Measurements from ENCODE around the gene HEATR5B. TPM values are rescaled to one million over a fixed set of nuclear protein-coding genes. Genes with fewer than 3 reads are reported as not detected.

HEATR5B gene
- polyA plus RNA-seq, 3 donors: 3.5 to 21.6 (median 3.8) TPM

DNA sequence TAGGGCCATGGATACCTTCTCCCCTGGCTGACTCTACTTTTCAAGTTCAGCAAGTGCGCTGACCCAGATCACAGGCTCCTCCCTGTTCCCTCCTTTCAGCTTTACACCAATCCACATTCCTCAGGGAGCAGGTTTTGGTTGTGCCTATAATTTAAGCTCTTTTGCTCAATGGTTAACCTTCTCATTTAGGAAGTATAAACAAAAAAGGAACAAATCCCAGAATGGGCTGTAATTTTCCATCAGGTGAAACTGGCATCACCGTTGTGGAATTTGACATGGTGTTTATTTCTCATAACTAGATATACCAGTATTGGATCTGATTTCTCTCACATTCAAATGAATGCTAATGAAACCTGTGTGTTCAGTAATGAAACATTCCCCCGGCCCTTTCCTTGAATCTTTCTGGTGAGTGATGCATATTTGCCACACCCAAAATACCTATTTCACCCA lies 131.4 kb downstream of the HEATR5B start:
- H3K27me3 ChIP-seq (ENCODE audit: control insufficient read depth in 2 of 2, insufficient read depth in 2 of 2, low read length in 2 of 2): no peaks in the 10 kb centered on the region
- H3K9me3 ChIP-seq (replicated peaks in 1 of 2; ENCODE audit: control insufficient read depth in 1 of 2, insufficient read depth in 1 of 2, low read length in 2 of 2): no peaks in the 10 kb centered on the region
- Mint-ChIP-seq H3K36me3 (peaks cover 16% of the 10 kb centered on the region in 2 donors), H3K27me3 (ENCODE audit: low read depth in 3 of 3) (no peaks in the 10 kb centered on the region), H3K4me3 (no peak overlapping the region), H3K4me1 (peaks cover 13% of the 10 kb centered on the region), H3K27ac (peak overlapping the region in 1 of 7 donors; percentile 42), H3K9me3 (peaks cover 0 to 1% (median 0%) of the 10 kb centered on the region in 7 donors)
- intact Hi-C loops (cut with micrococcal nuclease): no loop called here
- no peaks in the 10 kb centered on the region for H3K4me1 ChIP-seq (ENCODE audit: control insufficient read depth in 1 of 2, insufficient read depth in 2 of 2, low read length in 2 of 2)
- no CpG with 5 or more reads among the region's 3 CpGs for WGBS (ENCODE audit: insufficient coverage)
- H3K9ac ChIP-seq (ENCODE audit: insufficient read depth, low read length, poor library complexity, severe bottlenecking): no peak overlapping the region
- peaks cover 85% of the 10 kb centered on the region for H3K79me2 ChIP-seq (ENCODE audit: insufficient read depth, low read length)
- peaks cover 0 to 4% of the 10 kb centered on the region in 2 donors for H3K36me3 ChIP-seq (replicated peaks in 1 of 2; ENCODE audit: control insufficient read depth in 1 of 2, insufficient read depth in 2 of 2, low read length in 2 of 2)
- H3K27ac ChIP-seq (ENCODE audit: low read depth in 1 of 2, low read length in 2 of 2): no peak overlapping the region
- H2AFZ ChIP-seq (ENCODE audit: insufficient read depth, low read depth, low read length, poor library complexity, severe bottlenecking): no peak overlapping the region
- peaks cover 64% of the 10 kb centered on the region for H4K20me1 ChIP-seq (ENCODE audit: insufficient read depth, low read length)
- TF ChIP-seq, protein P1, sequence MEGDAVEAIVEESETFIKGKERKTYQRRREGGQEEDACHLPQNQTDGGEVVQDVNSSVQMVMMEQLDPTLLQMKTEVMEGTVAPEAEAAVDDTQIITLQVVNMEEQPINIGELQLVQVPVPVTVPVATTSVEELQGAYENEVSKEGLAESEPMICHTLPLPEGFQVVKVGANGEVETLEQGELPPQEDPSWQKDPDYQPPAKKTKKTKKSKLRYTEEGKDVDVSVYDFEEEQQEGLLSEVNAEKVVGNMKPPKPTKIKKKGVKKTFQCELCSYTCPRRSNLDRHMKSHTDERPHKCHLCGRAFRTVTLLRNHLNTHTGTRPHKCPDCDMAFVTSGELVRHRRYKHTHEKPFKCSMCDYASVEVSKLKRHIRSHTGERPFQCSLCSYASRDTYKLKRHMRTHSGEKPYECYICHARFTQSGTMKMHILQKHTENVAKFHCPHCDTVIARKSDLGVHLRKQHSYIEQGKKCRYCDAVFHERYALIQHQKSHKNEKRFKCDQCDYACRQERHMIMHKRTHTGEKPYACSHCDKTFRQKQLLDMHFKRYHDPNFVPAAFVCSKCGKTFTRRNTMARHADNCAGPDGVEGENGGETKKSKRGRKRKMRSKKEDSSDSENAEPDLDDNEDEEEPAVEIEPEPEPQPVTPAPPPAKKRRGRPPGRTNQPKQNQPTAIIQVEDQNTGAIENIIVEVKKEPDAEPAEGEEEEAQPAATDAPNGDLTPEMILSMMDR (IDR thresholded peaks at IDR 0.05): no peak
- no peak for DNase-seq
- H3K4me3 ChIP-seq (replicated peaks in 1 of 3; ENCODE audit: low read depth in 2 of 3, low read length in 3 of 3): no peak overlapping the region
- no peak overlapping the region for H3K4me2 ChIP-seq (replicated peaks; ENCODE audit: extremely low read depth, low read length, poor library complexity, severe bottlenecking)

DNA sequence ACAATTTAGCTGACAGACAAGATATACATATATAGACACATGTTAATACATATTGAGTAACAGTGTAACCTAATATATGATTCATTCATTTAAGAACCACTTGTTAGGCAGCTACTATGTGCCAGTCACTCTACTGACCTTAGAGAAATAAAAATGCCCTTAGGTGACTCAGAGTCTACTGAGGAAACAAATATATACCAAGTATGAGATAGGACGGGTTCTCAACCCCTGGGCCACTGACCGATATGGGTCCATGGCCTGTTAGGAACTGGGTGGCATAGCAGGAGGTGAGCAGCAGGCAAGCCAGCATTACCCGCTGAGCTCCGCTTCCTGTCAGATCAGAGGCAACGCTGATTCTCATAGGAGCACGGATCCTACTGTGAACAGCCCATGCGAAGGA lies 132.6 kb downstream of the HEATR5B start:
- Mint-ChIP-seq H3K36me3 (peaks cover 13 to 16% of the 10 kb centered on the region in 2 donors), H3K27me3 (ENCODE audit: low read depth in 3 of 3) (no peaks in the 10 kb centered on the region), H3K27ac (peak overlapping the region in 1 of 7 donors; percentile 21), H3K9me3 (no peaks in the 10 kb centered on the region), H3K4me1 (peaks cover 12% of the 10 kb centered on the region), H3K4me3 (no peak overlapping the region)
- TF ChIP-seq, protein P1 (IDR thresholded peaks at IDR 0.05): no peak
- Histone ChIP-seq H3K4me1 (ENCODE audit: control insufficient read depth in 1 of 2, insufficient read depth in 2 of 2, low read length in 2 of 2) (no peaks in the 10 kb centered on the region), H3K4me2 (replicated peaks; ENCODE audit: extremely low read depth, low read length, poor library complexity, severe bottlenecking) (no peak overlapping the region), H4K20me1 (ENCODE audit: insufficient read depth, low read length) (peaks cover 53% of the 10 kb centered on the region), H3K79me2 (ENCODE audit: insufficient read depth, low read length) (peaks cover 73% of the 10 kb centered on the region), H3K36me3 (replicated peaks in 1 of 2; ENCODE audit: control insufficient read depth in 1 of 2, insufficient read depth in 2 of 2, low read length in 2 of 2) (peaks cover 0 to 4% of the 10 kb centered on the region in 2 donors), H3K9me3 (replicated peaks in 1 of 2; ENCODE audit: control insufficient read depth in 1 of 2, insufficient read depth in 1 of 2, low read length in 2 of 2) (no peaks in the 10 kb centered on the region), H3K4me3 (replicated peaks in 1 of 3; ENCODE audit: low read depth in 2 of 3, low read length in 3 of 3) (no peak overlapping the region), H3K9ac (ENCODE audit: insufficient read depth, low read length, poor library complexity, severe bottlenecking) (no peak overlapping the region), H3K27ac (ENCODE audit: low read depth in 1 of 2, low read length in 2 of 2) (peak overlapping the region in 1 of 2 donors; percentile 1), H3K27me3 (ENCODE audit: control insufficient read depth in 2 of 2, insufficient read depth in 2 of 2, low read length in 2 of 2) (no peaks in the 10 kb centered on the region), H2AFZ (ENCODE audit: insufficient read depth, low read depth, low read length, poor library complexity, severe bottlenecking) (no peak overlapping the region)
- 92% methylated on average over 5 of the region's 7 CpGs for WGBS (ENCODE audit: insufficient coverage)
- intact Hi-C loops (cut with micrococcal nuclease): no loop called here
- DNase-seq: peak in 2 of 3 donors; percentile 17 to 23
